ENCODE results near the gene UGT2B7. TPM values are rescaled to one million over a fixed set of nuclear protein-coding genes. Genes with fewer than 3 reads are reported as not detected.

Gene UGT2B7
- total RNA-seq, 2 experiments from 2014 or later = not detected

DNA sequence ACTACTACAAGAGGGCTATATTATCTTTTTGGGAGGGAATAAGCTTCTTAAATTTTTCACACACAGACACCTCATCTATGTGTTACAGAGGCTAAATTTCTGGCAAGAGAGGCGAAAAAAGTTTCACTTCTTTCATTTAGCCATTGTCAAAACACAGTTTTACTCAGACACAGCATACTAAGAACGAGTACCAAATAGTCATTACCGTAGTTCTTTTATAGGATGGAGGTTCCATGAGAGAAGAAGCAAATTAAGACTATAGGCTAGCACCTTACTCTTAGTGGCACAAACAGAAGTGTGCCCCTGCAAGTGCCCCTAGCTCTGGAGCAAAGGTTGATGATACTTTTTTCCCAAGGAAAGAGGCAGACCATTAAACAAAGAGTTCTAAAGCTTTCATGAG is 26.2 kb downstream of the UGT2B7 start:
- intact Hi-C loops (cut with DNase I, micrococcal nuclease) = no loop called here
- no peak overlapping the region for H3K4me3 Mint-ChIP-seq
- no peaks in the 10 kb centered on the region for H3K9me3 Mint-ChIP-seq (ENCODE audit: low read depth)
- POLR2A ChIA-PET = no interaction called here
- CTCF ChIA-PET = interaction anchor here (0.6 kb wide), 1 partner anchor 17 kb away, joined by 4 read pairs; no protein-coding TSS in a partner anchor
- ATAC-seq = no peak
- H3K36me3 Mint-ChIP-seq (ENCODE audit: low read depth) = no peaks in the 10 kb centered on the region
- no peaks in the 10 kb centered on the region for H3K27me3 Mint-ChIP-seq
- no peak for DNase-seq
- no peaks in the 10 kb centered on the region for H3K4me1 Mint-ChIP-seq
- H3K27ac Mint-ChIP-seq = no peak overlapping the region

DNA sequence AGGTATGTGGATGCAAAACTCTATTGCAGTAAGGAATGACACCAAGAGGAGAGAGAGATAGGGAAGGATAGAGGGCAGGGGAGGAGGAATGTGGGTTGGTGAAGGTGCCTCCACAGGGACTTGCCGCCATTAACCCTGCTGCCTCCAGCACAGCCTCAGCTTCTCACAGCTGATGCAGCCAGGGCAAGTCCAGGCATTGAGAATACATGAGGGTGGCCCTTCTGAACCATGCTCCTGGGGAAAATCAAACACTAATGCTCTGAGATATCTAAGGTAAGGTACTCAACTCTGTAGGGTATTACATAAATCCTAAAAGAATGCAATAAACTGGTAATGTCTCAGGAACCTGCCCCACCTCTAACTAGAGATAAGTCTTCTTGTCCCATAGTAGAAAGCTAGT is 28.7 kb downstream of the UGT2B7 start:
- no peaks in the 10 kb centered on the region for H3K4me1 Mint-ChIP-seq
- no peak overlapping the region for H3K4me3 Mint-ChIP-seq
- no peaks in the 10 kb centered on the region for H3K27me3 Mint-ChIP-seq
- no peak overlapping the region for H3K27ac Mint-ChIP-seq
- no peaks in the 10 kb centered on the region for H3K9me3 Mint-ChIP-seq (ENCODE audit: low read depth)
- intact Hi-C loops (cut with DNase I, micrococcal nuclease) = no loop called here
- ChIA-PET POLR2A (no interaction called here), CTCF (no interaction called here)
- no peak for ATAC-seq
- no peaks in the 10 kb centered on the region for H3K36me3 Mint-ChIP-seq (ENCODE audit: low read depth)
- no peak for DNase-seq

DNA sequence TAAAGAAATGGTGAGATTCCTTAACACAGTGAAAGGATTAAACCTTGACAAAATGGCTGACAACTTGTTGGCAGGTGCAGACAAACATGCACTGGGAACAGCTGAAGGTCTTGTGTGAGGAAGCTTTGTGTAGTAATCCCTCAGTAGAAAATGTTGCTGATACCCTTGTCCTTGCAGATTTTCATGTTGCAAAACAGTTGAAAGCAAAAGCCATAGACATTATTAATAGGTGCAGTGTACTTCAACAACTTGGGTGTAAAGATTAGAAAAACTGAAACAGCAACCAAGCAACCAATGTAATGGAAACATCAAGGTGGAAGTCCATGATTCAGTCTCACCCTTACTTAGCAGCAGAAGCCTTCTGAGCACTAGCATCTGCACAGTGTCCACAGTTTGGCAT is 29.8 kb downstream of the UGT2B7 start:
- Mint-ChIP-seq H3K4me3 (no peak overlapping the region), H3K27me3 (no peaks in the 10 kb centered on the region), H3K4me1 (no peaks in the 10 kb centered on the region), H3K36me3 (ENCODE audit: low read depth) (no peaks in the 10 kb centered on the region), H3K27ac (no peak overlapping the region), H3K9me3 (ENCODE audit: low read depth) (no peaks in the 10 kb centered on the region)
- CTCF ChIA-PET = no interaction called here
- intact Hi-C loops (cut with DNase I, micrococcal nuclease) = no loop called here
- no peak for DNase-seq
- no peak for ATAC-seq
- POLR2A ChIA-PET = no interaction called here

DNA sequence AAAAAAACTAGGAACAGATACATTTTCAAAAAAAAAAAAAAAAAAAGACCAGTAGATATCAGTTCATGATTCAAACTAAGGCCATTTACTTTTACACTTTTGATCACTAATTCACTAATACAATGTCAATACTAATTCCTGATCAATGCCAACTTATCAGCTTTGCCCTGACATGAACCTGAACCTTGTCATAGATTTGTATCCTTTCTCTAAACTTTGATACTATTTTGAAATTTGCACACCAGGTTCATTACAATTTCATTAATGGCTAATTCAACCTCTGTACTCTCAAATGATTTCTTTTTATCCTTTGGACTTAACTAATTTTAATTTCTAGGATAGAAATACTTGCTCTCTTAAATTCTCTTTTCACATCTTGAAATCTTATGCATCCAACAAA is 37.7 kb downstream of the UGT2B7 start:
- intact Hi-C loops (cut with DNase I, micrococcal nuclease) = no loop called here
- Mint-ChIP-seq H3K27me3 (no peaks in the 10 kb centered on the region), H3K4me1 (no peaks in the 10 kb centered on the region), H3K36me3 (ENCODE audit: low read depth) (no peaks in the 10 kb centered on the region), H3K27ac (no peak overlapping the region), H3K9me3 (ENCODE audit: low read depth) (no peaks in the 10 kb centered on the region), H3K4me3 (no peak overlapping the region)
- DNase-seq (no peak), ATAC-seq (no peak)
- POLR2A ChIA-PET = no interaction called here
- CTCF ChIA-PET = no interaction called here

DNA sequence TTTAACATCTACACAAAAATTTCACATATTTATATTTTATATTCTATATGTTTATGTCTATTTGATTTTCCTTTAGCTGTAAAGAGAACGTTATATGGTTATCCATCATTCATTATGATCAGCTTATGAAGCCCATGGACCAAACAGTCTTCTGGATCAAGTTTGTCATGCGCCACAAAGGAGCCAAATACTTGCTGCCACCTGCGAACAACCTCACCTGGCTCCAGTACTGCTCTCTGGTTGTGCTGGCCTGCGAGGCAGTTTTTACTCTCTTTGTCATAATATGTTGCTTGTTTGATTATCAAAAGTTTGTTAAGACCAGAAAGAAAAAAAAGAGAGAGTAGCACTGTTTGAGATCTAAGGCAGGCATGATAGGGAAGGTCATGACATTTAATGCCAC is 38.2 kb downstream of the UGT2B7 start:
- ChIA-PET POLR2A (no interaction called here), CTCF (no interaction called here)
- H3K4me1 Mint-ChIP-seq = no peaks in the 10 kb centered on the region
- no peaks in the 10 kb centered on the region for H3K36me3 Mint-ChIP-seq (ENCODE audit: low read depth)
- H3K9me3 Mint-ChIP-seq (ENCODE audit: low read depth) = no peaks in the 10 kb centered on the region
- no peak overlapping the region for H3K27ac Mint-ChIP-seq
- no peak overlapping the region for H3K4me3 Mint-ChIP-seq
- ATAC-seq (no peak), DNase-seq (no peak)
- intact Hi-C loops (cut with DNase I, micrococcal nuclease) = no loop called here
- H3K27me3 Mint-ChIP-seq = no peaks in the 10 kb centered on the region

DNA sequence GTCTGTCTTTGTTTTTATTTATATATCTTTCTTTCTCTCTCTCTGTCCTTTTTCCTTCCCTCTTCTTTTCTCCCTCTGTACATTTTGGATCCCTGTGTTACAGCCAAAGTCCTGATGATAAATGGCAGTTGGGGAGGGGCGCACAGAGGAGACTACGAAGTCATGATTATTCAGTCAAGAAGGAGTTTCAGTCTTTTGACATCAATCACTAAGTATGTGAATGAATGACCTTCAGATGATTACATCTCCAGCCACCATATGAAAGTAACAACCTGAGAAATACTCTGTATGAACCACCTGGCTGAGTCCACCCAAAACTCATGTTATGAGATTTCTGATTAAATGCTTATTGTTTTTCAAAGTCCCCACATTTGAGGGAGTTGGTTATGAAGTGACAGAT is 45.0 kb downstream of the UGT2B7 start:
- H3K9me3 Mint-ChIP-seq (ENCODE audit: low read depth) = no peaks in the 10 kb centered on the region
- no peak for DNase-seq
- no peak overlapping the region for H3K27ac Mint-ChIP-seq
- POLR2A ChIA-PET = no interaction called here
- no peak overlapping the region for H3K4me3 Mint-ChIP-seq
- no peaks in the 10 kb centered on the region for H3K27me3 Mint-ChIP-seq
- no peaks in the 10 kb centered on the region for H3K36me3 Mint-ChIP-seq (ENCODE audit: low read depth)
- intact Hi-C loops (cut with DNase I, micrococcal nuclease) = no loop called here
- H3K4me1 Mint-ChIP-seq = no peaks in the 10 kb centered on the region
- CTCF ChIA-PET = no interaction called here
- no peak for ATAC-seq

DNA sequence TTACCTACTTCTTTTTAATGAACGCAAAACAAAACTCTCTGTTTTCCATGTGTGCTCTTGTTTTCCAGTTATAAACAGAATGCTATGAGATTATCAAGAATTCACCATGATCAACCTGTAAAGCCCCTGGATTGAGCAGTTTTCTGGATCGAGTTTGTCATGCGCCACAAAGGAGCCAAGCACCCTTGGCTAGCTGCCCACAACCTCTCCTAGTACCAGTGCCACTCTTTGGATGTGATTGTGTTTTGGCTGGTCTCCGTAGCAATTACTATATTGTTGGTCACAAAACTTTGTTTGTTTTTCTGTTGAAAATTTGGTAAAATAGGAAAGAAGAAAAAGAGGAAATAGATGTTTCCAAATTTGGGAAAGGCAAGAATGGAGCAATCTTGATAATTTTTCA is 51.1 kb downstream of the UGT2B7 start:
- no peaks in the 10 kb centered on the region for H3K36me3 Mint-ChIP-seq (ENCODE audit: low read depth)
- H3K9me3 Mint-ChIP-seq (ENCODE audit: low read depth) = no peaks in the 10 kb centered on the region
- intact Hi-C loops (cut with DNase I, micrococcal nuclease) = no loop called here
- ChIA-PET POLR2A (no interaction called here), CTCF (no interaction called here)
- H3K4me3 Mint-ChIP-seq = no peak overlapping the region
- ATAC-seq (no peak), DNase-seq (no peak)
- no peaks in the 10 kb centered on the region for H3K4me1 Mint-ChIP-seq
- H3K27me3 Mint-ChIP-seq = peaks cover 5% of the 10 kb centered on the region
- H3K27ac Mint-ChIP-seq = no peak overlapping the region

DNA sequence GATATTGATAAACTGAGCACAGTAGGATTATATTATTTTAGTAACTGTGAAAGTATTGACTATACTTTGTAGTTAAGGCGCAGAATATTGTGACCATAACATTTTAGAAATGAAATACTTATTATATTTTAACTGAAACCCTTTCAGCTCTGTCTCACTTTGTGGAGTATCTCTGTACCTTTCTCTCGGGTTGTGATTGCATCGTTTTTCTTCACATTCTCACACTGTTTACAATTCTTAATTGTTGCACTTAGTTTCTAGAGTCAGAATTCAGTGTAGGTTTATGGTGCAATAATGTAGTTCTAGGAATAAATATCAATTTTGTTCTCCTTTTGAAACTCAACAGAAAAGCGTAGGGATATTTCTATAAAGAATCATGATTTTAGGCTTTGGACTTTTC is 57.7 kb downstream of the UGT2B7 start:
- POLR2A ChIA-PET = no interaction called here

DNA sequence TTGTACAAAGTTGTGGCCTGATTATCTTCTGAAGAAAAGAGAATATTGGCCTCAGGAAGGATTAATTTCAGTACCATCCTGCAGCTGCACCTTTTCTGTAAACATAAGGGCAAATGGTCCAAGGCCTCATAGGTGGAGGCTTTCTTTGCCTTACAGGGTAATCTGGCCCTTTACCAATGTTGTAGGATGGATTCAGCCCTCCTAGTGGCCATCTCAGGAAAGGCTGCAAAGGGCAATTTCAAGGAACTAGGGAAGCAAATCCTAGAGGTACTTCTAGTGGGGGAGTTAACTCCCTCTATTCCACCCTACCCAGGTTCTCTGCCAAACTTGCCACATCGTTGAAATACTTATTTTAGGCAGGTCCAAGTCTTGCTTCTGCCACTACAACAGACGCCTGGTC is 60.6 kb downstream of the UGT2B7 start:
- DNase-seq = no peak
- H3K4me3 Mint-ChIP-seq = no peak overlapping the region
- intact Hi-C loops (cut with DNase I, micrococcal nuclease) = no loop called here
- ChIA-PET POLR2A (no interaction called here), CTCF (interaction anchor here (1.1 kb wide), 1 partner anchor 10 kb away, joined by 4 read pairs; no protein-coding TSS in a partner anchor)
- H3K4me1 Mint-ChIP-seq = no peaks in the 10 kb centered on the region
- H3K27ac Mint-ChIP-seq = no peak overlapping the region
- no peaks in the 10 kb centered on the region for H3K36me3 Mint-ChIP-seq (ENCODE audit: low read depth)
- no peaks in the 10 kb centered on the region for H3K9me3 Mint-ChIP-seq (ENCODE audit: low read depth)
- ATAC-seq = no peak
- no peaks in the 10 kb centered on the region for H3K27me3 Mint-ChIP-seq

More for the DNA sequence above, 57.7 kb downstream of the UGT2B7 start:
- Mint-ChIP-seq H3K4me3 (no peak overlapping the region), H3K27me3 (no peaks in the 10 kb centered on the region), H3K9me3 (ENCODE audit: low read depth) (no peaks in the 10 kb centered on the region), H3K27ac (no peak overlapping the region), H3K36me3 (ENCODE audit: low read depth) (no peaks in the 10 kb centered on the region), H3K4me1 (no peaks in the 10 kb centered on the region)
- ATAC-seq (no peak), DNase-seq (no peak)
- CTCF ChIA-PET = interaction anchor here (0.7 kb wide), 1 partner anchor 127 kb away, joined by 3 read pairs; no protein-coding TSS in a partner anchor
- intact Hi-C loops (cut with DNase I, micrococcal nuclease) = no loop called here

Other genes starting within 250 kb of the UGT2B7 start
- not detected for gene UGT2A3, start 144.7 kb upstream of the UGT2B7 start, total RNA-seq
- gene UGT2B11, start 118.3 kb downstream of the UGT2B7 start, total RNA-seq = not detected
- not detected for gene UGT2B28, start 184.0 kb downstream of the UGT2B7 start, total RNA-seq